SK-N-SH treated with all-trans-retinoic acid at 6 μM for 48 hours (cell line): ENCODE measurements around the gene MOXD1.

Experiments used
- ATAC-seq: fragments of 200-7000 bp; cut with Tn5 transposase; 3 replicates; pipeline ENCODE4 v1.9.1; 2020; ENCODE audit warnings: mild to moderate bottlenecking, moderate library complexity
- ARNTL ChIP-seq: fragments of 450-650 bp; formaldehyde crosslinking; IDR thresholded peaks from 2 replicates; pipeline ENCODE4 v1.5.0; 2020; ENCODE audit warnings: low read depth, mild to moderate bottlenecking, moderate library complexity, borderline replicate concordance
- BACH2 ChIP-seq: fragments of 250-450 bp; sonication (Bioruptor Pico); IDR thresholded peaks from 2 replicates; pipeline ENCODE4 v1.9.0; 2021; ENCODE audit warnings: mild to moderate bottlenecking, borderline replicate concordance
- CREB5 ChIP-seq: fragments of 250-450 bp; sonication (Bioruptor Pico); IDR thresholded peaks from 2 replicates; pipeline ENCODE4 v1.5.1; 2020; ENCODE audit warnings: low read depth, mild to moderate bottlenecking, moderate library complexity
- CSDC2 ChIP-seq: fragments of 250-450 bp; sonication (Bioruptor Pico); IDR thresholded peaks from 2 replicates; pipeline ENCODE4 v1.5.0; 2020; ENCODE audit warnings: mild to moderate bottlenecking, moderate library complexity
- CSRNP3 ChIP-seq: fragments of 250-450 bp; sonication (Bioruptor Pico); IDR thresholded peaks from 2 replicates; pipeline ENCODE4 v1.5.1; 2021; ENCODE audit warnings: mild to moderate bottlenecking, moderate library complexity
- ESRRG ChIP-seq: fragments of 250-450 bp; sonication (Bioruptor Pico); IDR thresholded peaks from 2 replicates; pipeline ENCODE4 v1.6.1; 2021; ENCODE audit warnings: mild to moderate bottlenecking
- GLIS3 ChIP-seq: fragments of 250-450 bp; sonication (Bioruptor Pico); IDR thresholded peaks from 2 replicates; pipeline ENCODE4 v1.5.0; 2020; ENCODE audit warnings: mild to moderate bottlenecking, moderate library complexity
- ISL1 ChIP-seq: fragments of 250-450 bp; sonication (Bioruptor Pico); IDR thresholded peaks from 2 replicates; pipeline ENCODE4 v2.1.2; 2022; ENCODE audit warnings: mild to moderate bottlenecking, moderate library complexity
- OSR1 ChIP-seq: fragments of 250-450 bp; sonication (Bioruptor Pico); IDR thresholded peaks from 2 replicates; pipeline ENCODE4 v1.8.0; 2022; ENCODE audit warnings: moderate library complexity, mild to moderate bottlenecking, inconsistent platforms
- PATZ1 ChIP-seq: fragments of 250-450 bp; sonication (Bioruptor Pico); IDR thresholded peaks from 2 replicates; pipeline ENCODE4 v1.8.0; 2020; ENCODE audit warnings: mild to moderate bottlenecking, moderate library complexity, borderline replicate concordance
- POU6F1 ChIP-seq: fragments of 250-450 bp; sonication (Bioruptor Pico); IDR thresholded peaks from 2 replicates; pipeline ENCODE4 v1.8.0; 2021; ENCODE audit warnings: low read depth, mild to moderate bottlenecking, moderate library complexity, borderline replicate concordance
- PPARA ChIP-seq: fragments of 250-450 bp; sonication (Bioruptor Pico); IDR thresholded peaks from 2 replicates; pipeline ENCODE4 v1.5.0; 2020; ENCODE audit warnings: mild to moderate bottlenecking, borderline replicate concordance
- RARB ChIP-seq: fragments of 250-450 bp; sonication (Bioruptor Pico); IDR thresholded peaks from 2 replicates; pipeline ENCODE4 v1.8.0; 2021; ENCODE audit warnings: mild to moderate bottlenecking, moderate library complexity
- SNAI2 ChIP-seq: fragments of 250-450 bp; sonication (Bioruptor Pico); IDR thresholded peaks from 2 replicates; pipeline ENCODE4 v1.5.0; 2020; ENCODE audit warnings: mild to moderate bottlenecking, moderate library complexity
- TCF4 ChIP-seq: fragments of 250-450 bp; sonication (Bioruptor Pico); IDR thresholded peaks from 2 replicates; pipeline ENCODE4 v1.8.0; 2021; ENCODE audit warnings: mild to moderate bottlenecking, moderate library complexity, borderline replicate concordance
- TSHZ2 ChIP-seq: fragments of 250-450 bp; sonication (Bioruptor Pico); IDR thresholded peaks from 2 replicates; pipeline ENCODE4 v1.5.0; 2020; ENCODE audit warnings: mild to moderate bottlenecking, moderate library complexity
- ZC3H10 ChIP-seq: fragments of 250-450 bp; sonication (Bioruptor Pico); IDR thresholded peaks from 2 replicates; pipeline ENCODE4 v1.5.1; 2021; ENCODE audit warnings: mild to moderate bottlenecking, moderate library complexity
- ZFP3 ChIP-seq: fragments of 250-450 bp; sonication (Bioruptor Pico); IDR thresholded peaks from 2 replicates; pipeline ENCODE4 v1.5.0; 2020; ENCODE audit warnings: mild to moderate bottlenecking, moderate library complexity
- ZFP30 ChIP-seq: fragments of 450-650 bp; formaldehyde crosslinking; IDR thresholded peaks from 2 replicates; pipeline ENCODE4 v1.5.0; 2022; ENCODE audit warnings: mild to moderate bottlenecking, moderate library complexity
- ZNF70 ChIP-seq: fragments of 450-650 bp; formaldehyde crosslinking; IDR thresholded peaks from 2 replicates; pipeline ENCODE4 v1.5.0; 2020; ENCODE audit warnings: mild to moderate bottlenecking, moderate library complexity

The MOXD1 gene

GRCh38 chr6:132401618-132402285 is 477 bp upstream of the MOXD1 start (continued):
- no peak for TF ChIP-seq TSHZ2
- no peak for TF ChIP-seq ZFP3

- TF ChIP-seq RARB (CRISPR knock-in tag) (no peak), ARNTL (CRISPR knock-in tag) (no peak), BACH2 (CRISPR knock-in tag) (no peak), ZC3H10 (CRISPR knock-in tag) (no peak), PPARA (CRISPR knock-in tag) (no peak), CSDC2 (CRISPR knock-in tag) (no peak), CSRNP3 (CRISPR knock-in tag) (no peak), TSHZ2 (no peak), SNAI2 (CRISPR knock-in tag) (no peak), ZNF70 (no peak), ESRRG (CRISPR knock-in tag) (no peak), TCF4 (CRISPR knock-in tag) (no peak), OSR1 (CRISPR knock-in tag) (no peak), PATZ1 (CRISPR knock-in tag) (no peak), ISL1 (CRISPR knock-in tag) (no peak), ZFP30 (no peak), POU6F1 (CRISPR knock-in tag) (no peak), CREB5 (no peak), GLIS3 (no peak), ZFP3 (no peak)
- peak; percentile 5 for ATAC-seq
Measured at GRCh38 chr6:132400555-132400882, 756 bp downstream of the MOXD1 start.
